Glomerular visceral epithelial cell (primary cell): Measurements from ENCODE around the gene SORBS2.
"Not testable (repeated sequence)": the region's sequence is repeated elsewhere in the genome, so short reads cannot be mapped to it uniquely, and the experiment has no call there.

Experiments
- DNase-seq: peaks from one replicate; pipeline ENCODE4 v3.0.0-alpha.2; 2016; ENCODE audit errors: extremely low spot score

Gene SORBS2

GRCh38 chr4:185811509-185812364 lies at the start of gene SORBS2:
TSS of gene SORBS2 (minus strand) at chr4:185812194. CDS start at chr4:185690571, 121,623 bp downstream.
- peak; percentile 79 for DNase-seq

GRCh38 chr4:185859111-185859510 lies 47.1 kb upstream of the SORBS2 start:
- no peak for DNase-seq

GRCh38 chr4:185857561-185857960 lies 45.6 kb upstream of the SORBS2 start:
- DNase-seq, result not testable (repeated sequence)

GRCh38 chr4:185853841-185854240 lies 41.8 kb upstream of the SORBS2 start:
- DNase-seq, result no peak

GRCh38 chr4:185852961-185853360 lies 41.0 kb upstream of the SORBS2 start:
- DNase-seq, result no peak

- no peak for DNase-seq
These were observed 37.9 kb upstream of the SORBS2 start for GRCh38 chr4:185849664-185850550.

- peak; percentile 66 for DNase-seq
These were observed 35.5 kb upstream of the SORBS2 start for GRCh38 chr4:185847352-185848097.

GRCh38 chr4:185846505-185847150 lies 34.6 kb upstream of the SORBS2 start:
- DNase-seq, result no peak

- DNase-seq, result no peak
These were observed 34.0 kb upstream of the SORBS2 start for GRCh38 chr4:185845966-185846365.

GRCh38 chr4:185841451-185841850 lies 29.5 kb upstream of the SORBS2 start:
- no peak for DNase-seq

- DNase-seq, result no peak
These were observed 29.0 kb upstream of the SORBS2 start for GRCh38 chr4:185840953-185841352.

- DNase-seq, result no peak
These were observed 28.2 kb upstream of the SORBS2 start for GRCh38 chr4:185840201-185840600.

- no peak for DNase-seq
These were observed 27.8 kb upstream of the SORBS2 start for GRCh38 chr4:185839770-185840169.

GRCh38 chr4:185839194-185839712 lies 27.3 kb upstream of the SORBS2 start:
- peak; percentile 94 for DNase-seq

GRCh38 chr4:185838514-185839193 lies 26.7 kb upstream of the SORBS2 start:
- DNase-seq, result no peak

- DNase-seq, result no peak
These were observed 26.1 kb upstream of the SORBS2 start for GRCh38 chr4:185838104-185838452.

- no peak for DNase-seq
These were observed 25.6 kb upstream of the SORBS2 start for GRCh38 chr4:185837415-185838103.

- no peak for DNase-seq
These were observed 24.5 kb upstream of the SORBS2 start for GRCh38 chr4:185836241-185837084.

- no peak for DNase-seq
These were observed 23.8 kb upstream of the SORBS2 start for GRCh38 chr4:185835814-185836213.
